Activated CD8-positive, alpha-beta T cell treated with anti-CD3 and anti-CD28 coated beads for 36 hours (primary cell): ENCODE data around the gene TRIO. TPM values are rescaled to one million over a fixed set of nuclear protein-coding genes. Genes with fewer than 3 reads are reported as not detected.
"Not testable (repeated sequence)": the region's sequence is repeated elsewhere in the genome, so short reads cannot be mapped to it uniquely, and the experiment has no call there.

ENCODE experiments used
- ATAC-seq: fragments of 200-7000 bp; cut with Tn5 transposase; one replicate; pipeline ENCODE4 v1.10.0; 2021; ENCODE audit warnings: mild to moderate bottlenecking, moderate library complexity
- CTCF ChIA-PET: fragments of 350-600 bp; sonication (Branson Sonifier 250); formaldehyde crosslinking; loops from one replicate; lab custom pipeline; 2021; ENCODE audit warnings: antibody characterized with exemption; lab: Charles Lee
- POLR2A ChIA-PET: fragments of 350-600 bp; sonication (Branson Sonifier 250); formaldehyde crosslinking; loops from one replicate; lab custom pipeline; 2021; ENCODE audit warnings: antibody characterized with exemption; lab: Charles Lee
- DNase-seq: peaks from one replicate; pipeline ENCODE4 v3.0.0-alpha.2; 2020
- H3K27ac Mint-ChIP-seq: one replicate; pipeline ENCODE4 v1.8.0; 2021; ENCODE audit warnings: mild to moderate bottlenecking, mixed read lengths
- H3K27me3 Mint-ChIP-seq: one replicate; pipeline ENCODE4 v1.8.0; 2021; ENCODE audit warnings: mixed read lengths
- H3K36me3 Mint-ChIP-seq: one replicate; pipeline ENCODE4 v1.8.0; 2021; ENCODE audit warnings: low read depth, mixed read lengths
- H3K4me1 Mint-ChIP-seq: one replicate; pipeline ENCODE4 v1.8.0; 2021; ENCODE audit warnings: low read depth, mixed read lengths
- H3K4me3 Mint-ChIP-seq: one replicate; pipeline ENCODE4 v1.8.0; 2021; ENCODE audit warnings: mild to moderate bottlenecking, moderate library complexity, mixed read lengths
- H3K9me3 Mint-ChIP-seq: one replicate; pipeline ENCODE4 v1.8.0; 2021; ENCODE audit warnings: mixed read lengths
- intact Hi-C: fragments of 100-400 bp; cut with micrococcal nuclease; formaldehyde crosslinking; loops from one replicate; pipeline ENCODE4 v1.10.0; 2022
- total RNA-seq, 2 experiments: library from RNA; stranded (reverse); gene quantifications; one replicate each; pipeline ENCODE4 v1.2.3, GENCODE V29; 2021
- TF ChIP-seq, protein P1 (sequence below): fragments of 200-600 bp; IDR thresholded peaks from one replicate; pipeline ENCODE4 v1.8.0; 2022; ENCODE audit warnings: antibody characterized with exemption, mild to moderate bottlenecking

TRIO gene
- total RNA-seq = 10 to 100 TPM; 11.4 to 11.5 TPM

DNA sequence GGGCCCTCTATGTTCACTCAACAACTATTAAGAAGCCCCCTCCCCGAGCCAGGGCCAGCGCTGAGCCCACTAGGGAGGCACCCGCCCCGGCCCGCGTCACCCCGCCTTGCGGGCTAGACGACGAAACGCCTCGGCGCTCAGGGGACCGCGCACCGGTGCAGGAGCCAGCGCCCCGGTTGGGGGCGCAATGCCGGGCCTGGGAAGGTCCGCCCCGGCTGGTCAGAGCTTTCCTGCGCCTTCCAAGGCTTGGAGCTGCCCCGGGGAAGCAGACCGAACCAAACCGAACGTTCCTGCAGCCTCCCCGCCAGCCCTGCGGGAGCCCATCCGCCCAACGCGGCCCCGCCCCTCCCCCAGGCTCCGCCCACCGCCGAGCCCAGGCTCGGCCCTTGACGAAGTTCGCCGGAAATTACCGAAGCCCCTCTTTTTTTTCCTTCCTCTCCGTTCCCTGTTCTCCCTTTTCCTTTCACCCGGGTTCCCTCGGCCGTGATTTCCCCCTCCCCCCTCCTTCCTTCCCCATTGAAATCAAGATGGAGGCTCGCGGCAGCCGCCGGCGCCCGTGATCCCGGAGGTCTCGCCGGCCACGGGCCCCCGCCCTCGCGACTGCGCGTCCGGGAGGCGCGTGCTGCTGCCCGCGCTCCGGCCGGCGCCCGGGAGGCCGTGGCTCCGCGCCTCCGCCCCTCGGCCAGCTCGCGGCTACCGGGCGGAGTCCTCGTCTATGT, at the start of gene TRIO:
Gene TRIO, plus strand, starts transcription at position 516 of the 719 bp plus-strand sequence. CDS start 384 bp downstream, outside the sequence.
- DNase-seq = peak; percentile 82
- TF ChIP-seq, protein P1, sequence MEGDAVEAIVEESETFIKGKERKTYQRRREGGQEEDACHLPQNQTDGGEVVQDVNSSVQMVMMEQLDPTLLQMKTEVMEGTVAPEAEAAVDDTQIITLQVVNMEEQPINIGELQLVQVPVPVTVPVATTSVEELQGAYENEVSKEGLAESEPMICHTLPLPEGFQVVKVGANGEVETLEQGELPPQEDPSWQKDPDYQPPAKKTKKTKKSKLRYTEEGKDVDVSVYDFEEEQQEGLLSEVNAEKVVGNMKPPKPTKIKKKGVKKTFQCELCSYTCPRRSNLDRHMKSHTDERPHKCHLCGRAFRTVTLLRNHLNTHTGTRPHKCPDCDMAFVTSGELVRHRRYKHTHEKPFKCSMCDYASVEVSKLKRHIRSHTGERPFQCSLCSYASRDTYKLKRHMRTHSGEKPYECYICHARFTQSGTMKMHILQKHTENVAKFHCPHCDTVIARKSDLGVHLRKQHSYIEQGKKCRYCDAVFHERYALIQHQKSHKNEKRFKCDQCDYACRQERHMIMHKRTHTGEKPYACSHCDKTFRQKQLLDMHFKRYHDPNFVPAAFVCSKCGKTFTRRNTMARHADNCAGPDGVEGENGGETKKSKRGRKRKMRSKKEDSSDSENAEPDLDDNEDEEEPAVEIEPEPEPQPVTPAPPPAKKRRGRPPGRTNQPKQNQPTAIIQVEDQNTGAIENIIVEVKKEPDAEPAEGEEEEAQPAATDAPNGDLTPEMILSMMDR = peak; percentile 14
- Mint-ChIP-seq H3K4me3 (peak within 1 kb of the TSS; percentile 77), H3K27me3 (peaks cover 47% of the 10 kb centered on the region), H3K9me3 (no peaks in the 10 kb centered on the region), H3K4me1 (peaks cover 8% of the 10 kb centered on the region), H3K36me3 (no peaks in the 10 kb centered on the region), H3K27ac (peak within 1 kb of the TSS; percentile 64)
- ChIA-PET CTCF (interaction anchor here (2.9 kb wide), 1 partner anchor 127 kb away, joined by 10 read pairs; no protein-coding TSS in a partner anchor), POLR2A (no interaction called here)
- peak; percentile 84 for ATAC-seq
- intact Hi-C loops = no loop called here

DNA sequence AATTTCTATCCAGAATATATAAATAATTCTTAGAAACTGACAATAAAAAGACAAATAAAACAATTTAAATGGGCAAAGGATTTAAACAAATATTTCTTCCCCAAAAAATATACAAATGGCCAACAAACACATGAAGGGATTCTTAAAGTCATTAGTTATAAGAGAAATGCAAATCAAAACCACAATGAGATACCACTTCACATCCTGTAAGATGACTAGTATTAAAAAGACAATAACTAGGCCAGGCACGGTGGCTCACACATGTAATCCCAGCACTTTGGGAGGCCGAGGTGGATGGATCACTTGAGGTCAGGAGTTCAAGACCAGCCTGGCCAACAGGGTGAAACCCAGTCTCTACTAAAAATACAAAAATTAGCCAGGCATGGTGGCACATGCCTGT, 45.8 kb upstream of the TRIO start:
- H3K27ac Mint-ChIP-seq, H3K27me3 Mint-ChIP-seq, ATAC-seq, DNase-seq, intact Hi-C loops, POLR2A ChIA-PET, H3K9me3 Mint-ChIP-seq, H3K36me3 Mint-ChIP-seq, H3K4me1 Mint-ChIP-seq, H3K4me3 Mint-ChIP-seq, CTCF ChIA-PET: not testable (repeated sequence)

DNA sequence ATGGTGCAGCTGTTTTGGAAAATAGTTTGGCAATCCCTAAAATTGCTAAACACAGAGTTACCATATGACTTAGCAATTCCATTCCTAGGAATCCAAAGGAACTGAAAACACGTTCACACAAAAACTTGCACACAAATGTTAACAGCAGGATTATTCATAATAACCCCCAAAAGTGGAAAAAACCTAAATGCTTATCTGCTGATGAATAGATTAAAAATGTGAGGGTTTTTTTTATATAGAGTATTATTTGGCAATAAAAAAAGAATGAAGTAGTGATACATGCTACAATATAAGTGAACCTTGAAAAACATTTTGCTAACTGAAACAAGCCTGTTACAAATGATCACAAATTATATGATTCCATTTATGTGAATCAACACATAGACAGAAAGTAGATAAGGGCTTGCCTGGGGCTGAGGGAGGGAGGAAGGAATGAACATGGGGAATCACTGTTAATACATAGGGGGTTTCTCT, 45.1 kb upstream of the TRIO start:
- DNase-seq = no peak
- Mint-ChIP-seq H3K9me3 (peaks cover 2% of the 10 kb centered on the region), H3K27me3 (peaks cover 2% of the 10 kb centered on the region), H3K4me1 (no peaks in the 10 kb centered on the region), H3K36me3 (no peaks in the 10 kb centered on the region), H3K4me3 (no peak overlapping the region), H3K27ac (no peak overlapping the region)
- ChIA-PET POLR2A (no interaction called here), CTCF (no interaction called here)
- TF ChIP-seq, protein P1 = no peak
- ATAC-seq = no peak
- intact Hi-C loops = no loop called here

DNA sequence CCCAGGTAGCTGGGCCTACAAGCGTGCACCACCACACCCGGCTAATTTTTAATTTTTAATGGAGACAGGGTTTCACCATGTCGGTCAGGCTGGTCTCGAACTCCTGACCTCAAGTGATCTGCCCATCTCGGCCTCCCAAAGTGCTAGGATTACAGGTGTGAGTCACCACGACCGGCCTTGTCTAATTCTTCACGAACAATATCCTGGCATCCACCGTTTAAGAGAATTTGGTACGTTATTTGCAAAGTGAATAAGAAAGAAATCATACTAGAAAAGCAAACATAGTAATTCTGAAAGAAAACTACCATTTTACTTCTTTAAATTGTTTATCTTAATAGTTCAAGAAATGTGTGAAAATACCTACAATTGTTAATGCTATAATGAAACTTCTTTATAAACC, 42.9 kb upstream of the TRIO start:
- peaks cover 3% of the 10 kb centered on the region for H3K9me3 Mint-ChIP-seq
- TF ChIP-seq, protein P1 = no peak
- CTCF ChIA-PET = no interaction called here

DNA sequence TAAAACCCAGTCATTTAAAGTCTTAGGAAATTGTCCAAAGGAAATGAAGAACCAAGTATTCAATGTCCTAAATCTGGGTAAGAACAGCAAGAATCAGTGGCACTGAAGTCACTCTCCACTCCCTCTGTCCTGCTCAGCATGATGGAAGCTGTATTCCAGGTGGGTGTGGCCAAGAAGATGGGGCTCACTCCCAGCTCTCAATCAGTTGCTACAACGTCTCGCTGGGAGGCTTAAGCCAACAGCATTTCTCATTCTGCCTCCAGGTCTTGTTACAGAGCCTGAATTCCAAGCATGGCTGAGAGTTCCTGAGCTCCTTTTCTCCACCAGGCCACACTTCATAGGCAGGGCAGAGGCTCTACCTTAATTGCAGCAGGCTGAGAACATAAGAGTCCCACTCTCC, 41.2 kb upstream of the TRIO start:
- POLR2A ChIA-PET = no interaction called here

More for the DNA sequence above, 42.9 kb upstream of the TRIO start:
- no peaks in the 10 kb centered on the region for H3K36me3 Mint-ChIP-seq
- intact Hi-C loops = no loop called here
- no peak overlapping the region for H3K4me3 Mint-ChIP-seq
- DNase-seq = no peak
- POLR2A ChIA-PET = no interaction called here
- ATAC-seq = no peak
- no peaks in the 10 kb centered on the region for H3K4me1 Mint-ChIP-seq
- no peak overlapping the region for H3K27ac Mint-ChIP-seq
- H3K27me3 Mint-ChIP-seq = peaks cover 3% of the 10 kb centered on the region

More for the DNA sequence above, 41.2 kb upstream of the TRIO start:
- no peak overlapping the region for H3K27ac Mint-ChIP-seq
- no peak overlapping the region for H3K4me3 Mint-ChIP-seq
- H3K36me3 Mint-ChIP-seq = no peaks in the 10 kb centered on the region
- intact Hi-C loops = no loop called here
- CTCF ChIA-PET = no interaction called here
- H3K27me3 Mint-ChIP-seq = peaks cover 5% of the 10 kb centered on the region
- peaks cover 3% of the 10 kb centered on the region for H3K9me3 Mint-ChIP-seq
- TF ChIP-seq, protein P1 = no peak
- H3K4me1 Mint-ChIP-seq = no peaks in the 10 kb centered on the region
- no peak for ATAC-seq
- no peak for DNase-seq
